Activated naive CD8-positive, alpha-beta T cell treated with anti-CD3 and anti-CD28 coated beads, Interleukin-2, amount 50 U/mL, for 24 hours (primary cell): ENCODE data around the gene KRTAP2-1.
"Not testable (repeated sequence)": the region's sequence is repeated elsewhere in the genome, so short reads cannot be mapped to it uniquely, and the experiment has no call there.

Source experiments
- ATAC-seq: fragments of 150-1000 bp; cut with Tn5 transposase; one replicate; pipeline ENCODE4 v1.10.0; 2021
- DNase-seq: peaks from one replicate; pipeline ENCODE4 v3.0.0; 2021
- H3K27ac Mint-ChIP-seq: one replicate; pipeline ENCODE4 v1.8.0; 2021; ENCODE audit warnings: mild to moderate bottlenecking, mixed read lengths
- H3K27me3 Mint-ChIP-seq: one replicate; pipeline ENCODE4 v1.8.0; 2021; ENCODE audit warnings: mixed read lengths
- H3K36me3 Mint-ChIP-seq: one replicate; pipeline ENCODE4 v1.8.0; 2021; ENCODE audit warnings: low read depth, mixed read lengths
- H3K4me1 Mint-ChIP-seq: one replicate; pipeline ENCODE4 v1.8.0; 2021; ENCODE audit warnings: mixed read lengths
- H3K4me3 Mint-ChIP-seq: one replicate; pipeline ENCODE4 v1.8.0; 2021; ENCODE audit warnings: mild to moderate bottlenecking, moderate library complexity, mixed read lengths
- H3K9me3 Mint-ChIP-seq: one replicate; pipeline ENCODE4 v1.8.0; 2021; ENCODE audit warnings: mixed read lengths

Gene KRTAP2-1

DNA sequence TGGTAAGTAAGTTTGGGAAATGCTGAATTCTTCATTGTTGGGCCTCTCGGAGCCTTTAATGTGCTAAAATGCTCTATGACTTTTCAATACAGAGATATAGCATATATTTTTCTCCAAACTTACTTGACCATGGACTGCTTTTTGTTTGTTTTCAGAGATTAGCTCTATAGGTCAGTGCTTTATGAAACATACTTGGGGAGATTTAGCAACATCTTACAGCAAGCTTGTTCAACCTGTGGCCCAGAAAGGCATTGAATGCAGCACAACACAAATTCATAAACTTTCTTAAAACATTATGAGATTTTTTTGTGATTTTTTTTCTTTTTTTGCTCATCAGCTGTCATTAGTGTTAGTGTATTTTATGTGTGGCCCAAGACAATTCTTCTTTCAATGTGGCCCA, 37.2 kb downstream of the KRTAP2-1 start:
- no peaks in the 10 kb centered on the region for H3K4me1 Mint-ChIP-seq
- DNase-seq (no peak), ATAC-seq (no peak)
- no peaks in the 10 kb centered on the region for H3K27me3 Mint-ChIP-seq
- H3K36me3 Mint-ChIP-seq: no peaks in the 10 kb centered on the region
- H3K4me3 Mint-ChIP-seq: no peak overlapping the region
- H3K27ac Mint-ChIP-seq: no peak overlapping the region
- H3K9me3 Mint-ChIP-seq: no peaks in the 10 kb centered on the region

DNA sequence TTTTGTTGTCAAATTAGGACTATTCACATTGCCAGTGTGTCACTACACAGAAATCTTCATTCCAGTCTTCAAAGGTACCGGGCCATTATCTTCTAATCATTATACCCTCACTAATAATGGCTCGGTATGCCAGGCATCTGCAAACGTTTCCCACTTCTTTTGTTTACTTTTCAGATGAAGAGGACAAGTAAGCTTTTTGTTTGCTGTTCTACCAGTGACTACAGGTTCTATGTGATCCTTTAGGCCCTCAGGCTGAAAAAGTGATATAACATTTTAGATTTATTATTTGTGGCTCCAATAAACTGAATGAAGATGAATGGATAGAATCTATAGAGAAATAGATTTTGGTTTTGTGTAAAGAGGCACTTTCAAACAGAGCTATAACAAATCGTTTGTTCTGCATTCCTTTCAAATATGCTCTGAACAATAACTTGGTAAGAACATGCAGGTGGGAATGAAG, 37.8 kb downstream of the KRTAP2-1 start:
- Mint-ChIP-seq H3K4me3 (no peak overlapping the region), H3K27me3 (no peaks in the 10 kb centered on the region), H3K4me1 (no peaks in the 10 kb centered on the region), H3K27ac (no peak overlapping the region), H3K9me3 (no peaks in the 10 kb centered on the region), H3K36me3 (no peaks in the 10 kb centered on the region)
- ATAC-seq: no peak
- DNase-seq: no peak

DNA sequence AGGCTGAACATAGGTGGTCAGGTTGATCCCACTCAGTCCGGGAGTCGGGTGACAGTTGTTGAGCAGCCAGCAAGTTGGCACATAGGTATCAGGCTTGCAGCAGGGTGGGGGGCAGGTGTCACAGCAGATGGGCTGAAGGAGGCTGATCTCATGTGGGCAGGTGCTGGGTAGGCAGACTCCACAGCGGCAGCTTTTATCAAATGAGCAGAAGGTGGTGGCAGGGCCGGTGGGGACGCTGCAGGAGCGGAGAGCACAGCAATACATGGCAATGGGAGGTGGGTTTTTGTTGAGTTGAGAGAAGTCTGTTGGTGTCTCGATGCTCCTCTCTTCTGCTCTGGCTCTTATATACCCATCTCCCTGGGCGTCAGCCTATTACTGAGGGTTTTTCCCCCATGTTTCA, 38.3 kb downstream of the KRTAP2-1 start, which contains the start of gene KRTAP3-1:
TSS of gene KRTAP3-1 (minus strand) at position 318 of the 400 bp plus-strand sequence. CDS start at position 264, 54 bp downstream.
- no peaks in the 10 kb centered on the region for H3K9me3 Mint-ChIP-seq
- no peaks in the 10 kb centered on the region for H3K36me3 Mint-ChIP-seq
- no peak within 1 kb of the TSS for H3K27ac Mint-ChIP-seq
- no peak within 1 kb of the TSS for H3K4me3 Mint-ChIP-seq
- DNase-seq: no peak
- ATAC-seq: no peak
- peaks cover 2% of the 10 kb centered on the region for H3K27me3 Mint-ChIP-seq
- no peaks in the 10 kb centered on the region for H3K4me1 Mint-ChIP-seq

DNA sequence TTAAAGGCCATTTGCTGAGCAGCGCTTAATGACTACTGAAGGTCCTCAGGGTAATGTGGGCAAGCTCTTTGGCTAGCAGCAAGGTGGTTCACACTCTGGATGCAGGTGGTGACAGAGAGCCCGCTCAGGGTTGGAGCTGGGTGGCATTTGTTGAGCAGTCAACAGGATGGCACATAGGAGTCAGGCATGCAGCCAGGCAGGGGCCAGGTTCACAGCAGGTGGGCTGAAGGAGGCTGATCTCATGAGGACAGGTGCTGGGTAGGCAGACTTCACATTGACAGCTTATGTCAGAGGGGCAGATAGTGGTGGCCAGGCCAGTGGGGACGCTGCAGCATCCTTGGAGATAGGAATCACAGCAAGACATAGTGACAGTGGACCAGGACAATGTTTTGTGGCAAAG, 42.7 kb downstream of the KRTAP2-1 start:
- DNase-seq: no peak
- Mint-ChIP-seq H3K4me3 (no peak overlapping the region), H3K4me1 (no peaks in the 10 kb centered on the region), H3K36me3 (no peaks in the 10 kb centered on the region), H3K27me3 (peaks cover 19% of the 10 kb centered on the region), H3K27ac (no peak overlapping the region), H3K9me3 (no peaks in the 10 kb centered on the region)
- ATAC-seq: no peak

DNA sequence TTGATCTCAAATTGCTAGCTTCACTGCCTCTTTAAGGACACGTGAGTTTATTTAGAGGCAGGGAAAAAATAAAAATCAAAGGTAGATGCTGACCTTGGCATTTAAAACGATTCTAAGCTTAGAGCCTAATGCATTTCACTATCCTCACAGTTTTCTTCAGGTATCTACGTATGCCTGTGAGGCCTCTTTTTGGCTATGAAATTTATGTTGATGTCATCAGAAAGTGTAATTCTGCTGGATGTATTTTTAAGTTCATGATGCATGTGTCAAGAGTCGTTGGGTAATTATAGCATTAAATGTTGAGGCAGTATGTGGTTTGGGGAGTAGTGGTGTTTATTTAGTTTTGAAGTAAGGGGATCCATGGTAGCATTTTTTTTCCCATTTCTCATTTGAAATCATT, 43.2 kb downstream of the KRTAP2-1 start:
- no peak overlapping the region for H3K27ac Mint-ChIP-seq
- H3K9me3 Mint-ChIP-seq: no peaks in the 10 kb centered on the region
- no peaks in the 10 kb centered on the region for H3K4me1 Mint-ChIP-seq

DNA sequence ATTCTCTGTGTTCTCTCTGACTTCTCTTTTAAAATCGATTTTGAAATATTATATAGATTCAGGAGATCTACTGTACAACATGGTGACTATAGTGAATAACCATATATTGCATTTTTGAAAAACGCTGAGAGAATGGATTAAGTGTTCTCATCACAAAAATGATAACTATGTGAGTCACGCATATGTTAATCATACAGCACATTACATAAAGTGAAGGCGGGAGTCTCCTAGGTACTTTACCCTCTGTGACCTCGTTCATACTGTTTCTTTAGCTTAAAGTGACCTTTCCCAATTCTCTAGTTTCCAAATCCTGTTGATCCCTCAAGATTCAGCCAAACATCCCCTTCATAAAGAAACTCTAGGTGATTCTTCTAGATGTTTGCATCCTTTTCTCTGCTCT, 44.3 kb downstream of the KRTAP2-1 start:
- H3K9me3 Mint-ChIP-seq: no peaks in the 10 kb centered on the region
- DNase-seq: no peak
- no peak for ATAC-seq
- no peaks in the 10 kb centered on the region for H3K36me3 Mint-ChIP-seq
- no peaks in the 10 kb centered on the region for H3K4me1 Mint-ChIP-seq
- H3K4me3 Mint-ChIP-seq: no peak overlapping the region
- no peak overlapping the region for H3K27ac Mint-ChIP-seq
- H3K27me3 Mint-ChIP-seq: peaks cover 26% of the 10 kb centered on the region

More for the DNA sequence above, 43.2 kb downstream of the KRTAP2-1 start:
- no peak for ATAC-seq
- DNase-seq: no peak
- no peak overlapping the region for H3K4me3 Mint-ChIP-seq
- H3K27me3 Mint-ChIP-seq: peaks cover 20% of the 10 kb centered on the region
- no peaks in the 10 kb centered on the region for H3K36me3 Mint-ChIP-seq

DNA sequence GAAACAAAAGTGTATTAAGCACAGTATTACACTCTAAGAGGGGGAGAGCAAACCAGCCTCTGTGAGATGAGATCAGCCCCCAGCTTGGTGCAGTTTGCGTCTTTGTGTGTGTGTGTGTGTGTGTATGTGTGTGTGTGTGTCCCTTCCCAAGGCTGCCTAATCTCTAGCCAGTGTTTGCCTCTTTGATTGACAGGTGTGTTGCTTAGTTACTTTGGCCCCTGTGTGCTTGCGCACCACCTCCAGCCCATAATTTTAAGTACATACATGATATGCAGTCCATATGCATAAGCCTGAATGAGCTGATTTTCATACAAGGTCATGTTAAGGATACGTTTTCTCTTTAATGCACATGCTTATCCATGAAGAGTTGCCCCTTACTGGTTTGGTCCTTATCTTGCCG, 45.3 kb downstream of the KRTAP2-1 start:
- ATAC-seq (no peak), DNase-seq (no peak)
- Mint-ChIP-seq H3K9me3 (no peaks in the 10 kb centered on the region), H3K4me3 (no peak overlapping the region), H3K36me3 (no peaks in the 10 kb centered on the region), H3K27ac (no peak overlapping the region), H3K4me1 (no peaks in the 10 kb centered on the region), H3K27me3 (peaks cover 33% of the 10 kb centered on the region)

DNA sequence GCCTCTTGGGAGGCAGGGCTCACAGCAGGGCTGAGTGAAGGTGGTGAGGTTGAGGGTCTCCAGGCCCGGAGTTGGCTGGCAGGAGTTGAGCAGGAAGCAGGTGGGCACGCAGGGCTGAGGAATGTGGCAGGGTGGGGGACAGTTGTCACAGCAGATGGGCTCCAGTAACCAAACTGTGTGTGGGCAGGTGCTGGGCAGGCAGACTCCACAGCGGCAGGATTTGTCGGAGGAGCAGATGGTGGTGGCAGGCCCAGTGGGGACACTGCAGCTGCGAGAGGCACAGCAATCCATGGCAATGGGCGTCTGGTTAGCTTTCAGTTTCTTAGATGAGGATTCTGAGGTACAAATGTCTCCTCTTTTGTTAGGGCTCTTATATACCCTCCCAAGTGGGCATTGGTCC, 47.6 kb downstream of the KRTAP2-1 start, which contains the start of gene KRTAP3-2:
TSS of gene KRTAP3-2 (minus strand) at position 344 of the 400 bp plus-strand sequence. CDS start at position 291, 53 bp downstream.
- DNase-seq, H3K27ac Mint-ChIP-seq, H3K9me3 Mint-ChIP-seq, ATAC-seq, H3K4me1 Mint-ChIP-seq, H3K36me3 Mint-ChIP-seq, H3K4me3 Mint-ChIP-seq: not testable (repeated sequence)
- peaks cover 41% of the 10 kb centered on the region for H3K27me3 Mint-ChIP-seq

DNA sequence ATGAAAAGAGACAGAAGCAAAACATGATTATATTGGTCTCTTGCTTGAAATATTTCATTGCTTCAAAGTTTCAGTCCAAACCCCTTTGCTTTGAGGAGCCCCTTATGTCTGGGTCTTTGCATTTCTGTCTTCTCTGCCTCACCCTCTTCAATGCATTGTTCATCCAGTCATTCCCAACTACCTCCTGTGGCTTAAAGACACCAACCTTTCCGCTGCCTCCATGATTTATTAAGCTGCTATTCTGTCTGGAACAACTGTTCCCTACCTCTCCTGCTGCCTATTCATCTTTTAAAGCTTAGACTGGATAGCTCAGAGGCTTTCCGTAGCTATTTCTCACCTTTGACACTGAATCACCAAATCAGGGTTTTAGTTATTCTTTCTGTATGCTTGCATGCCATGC, 49.8 kb downstream of the KRTAP2-1 start:
- H3K4me1 Mint-ChIP-seq: no peaks in the 10 kb centered on the region

DNA sequence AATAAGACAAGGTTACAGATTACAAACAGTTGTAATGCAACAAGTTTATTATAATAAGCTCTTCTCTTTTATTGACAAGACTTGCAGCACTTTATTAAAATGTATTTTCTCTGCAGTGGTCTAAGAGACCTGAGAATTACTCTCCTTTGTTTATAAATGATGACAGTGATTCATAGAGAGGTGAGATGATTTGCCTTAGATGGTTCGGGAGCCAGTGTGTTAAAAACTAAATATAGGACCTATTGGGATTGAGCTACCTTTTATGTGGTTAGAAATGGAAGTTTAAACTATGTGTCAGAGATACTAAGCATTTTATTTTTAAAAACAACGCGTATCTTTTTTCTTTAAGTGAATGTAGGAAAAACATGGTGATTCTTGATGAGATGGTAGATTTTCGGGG, 50.3 kb downstream of the KRTAP2-1 start:
- Mint-ChIP-seq H3K9me3 (no peaks in the 10 kb centered on the region), H3K27ac (no peak overlapping the region), H3K27me3 (peaks cover 49% of the 10 kb centered on the region), H3K36me3 (no peaks in the 10 kb centered on the region), H3K4me3 (no peak overlapping the region), H3K4me1 (no peaks in the 10 kb centered on the region)
- no peak for ATAC-seq
- no peak for DNase-seq

More for the DNA sequence above, 49.8 kb downstream of the KRTAP2-1 start:
- H3K4me3 Mint-ChIP-seq: no peak overlapping the region
- no peak for DNase-seq
- peaks cover 51% of the 10 kb centered on the region for H3K27me3 Mint-ChIP-seq
- no peak for ATAC-seq
- no peak overlapping the region for H3K27ac Mint-ChIP-seq
- H3K36me3 Mint-ChIP-seq: no peaks in the 10 kb centered on the region
- H3K9me3 Mint-ChIP-seq: no peaks in the 10 kb centered on the region
